Heart left ventricle (tissue), 16 donors: Measurements from ENCODE around the gene BMP5. TPM values are rescaled to one million over a fixed set of nuclear protein-coding genes. Genes with fewer than 3 reads are reported as not detected.

Experiments used
- ATAC-seq, 4 donors: fragments of 200-7000 bp; cut with Tn5 transposase; one replicate each; pipeline ENCODE4 v1.9.1; 2020 to 2022; ENCODE audit warnings: moderate library complexity in 4 of 4, mild to moderate bottlenecking in 3 of 4, moderate number of reproducible peaks in 1 of 4
- DNase-seq, 5 donors: peaks; one replicate each; pipeline ENCODE4 v3.0.0-alpha.2; 2020
- H3K27ac ChIP-seq, 12 donors: fragments of 200-600 bp; sonication (generic) in 4 of 12; one replicate each; pipeline versions ENCODE4 v1.5.0 to v1.8.0; 2016 to 2022; ENCODE audit warnings: mild to moderate bottlenecking in 2 of 12
- H3K27me3 ChIP-seq, 9 donors: fragments of 200-600 bp; sonication (generic) in 2 of 9; one replicate each; pipeline versions ENCODE4 v1.5.1 to v1.8.0; 2016 to 2022; ENCODE audit warnings: mild to moderate bottlenecking in 3 of 9
- H3K36me3 ChIP-seq, 9 donors: fragments of 200-600 bp; sonication (generic) in 2 of 9; one replicate each; pipeline versions ENCODE4 v1.5.0 to v1.8.0; 2018 to 2022; ENCODE audit warnings: mild to moderate bottlenecking in 2 of 9
- H3K4me1 ChIP-seq, 12 donors: fragments of 200-600 bp; sonication (generic) in 4 of 12; one replicate each; pipeline versions ENCODE4 v1.5.0 to v1.8.0; 2016 to 2022; ENCODE audit warnings: mild to moderate bottlenecking in 3 of 12
- H3K4me3 ChIP-seq, 12 donors: fragments of 200-600 bp; sonication (generic) in 4 of 12; one replicate each; pipeline versions ENCODE4 v1.5.0 to v1.8.0; 2017 to 2022; ENCODE audit warnings: mild to moderate bottlenecking in 9 of 12, moderate library complexity in 4 of 12
- H3K9me3 ChIP-seq, 12 donors: fragments of 200-600 bp; sonication (generic) in 4 of 12; one replicate each; pipeline versions ENCODE4 v1.5.0 to v1.8.0; 2016 to 2022; ENCODE audit warnings: mild to moderate bottlenecking in 1 of 12
- POLR2A ChIP-seq, 2 donors: fragments of 450-650 bp; IDR thresholded peaks; one replicate each; pipeline ENCODE4 v1.6.1; 2017; ENCODE audit warnings: antibody characterized with exemption in 2 of 2, mild to moderate bottlenecking in 2 of 2, moderate library complexity in 2 of 2
- whole genome bisulfite sequencing, 4 donors: extraction: QIAGEN DNeasy Blood & Tissue Kit in 2 of 4; methylation state at CpG; one replicate each; pipeline versions ENCODE4 v1.1.5 to v1.1.7; 2013 to 2018; 5-methylcytosine and 5-hydroxymethylcytosine counted together
- intact Hi-C, 10 donors: fragments of 100-400 bp; cut with DNase I; formaldehyde crosslinking; loops; one replicate each; pipeline versions ENCODE4 v1.11.1 to v1.14.2; 2022
- polyA plus RNA-seq, 2 donors: library from polyadenylated mRNA; stranded (reverse); fragments of 200-250 nt; gene quantifications; one replicate each; pipeline ENCODE4 v1.2.3, GENCODE V29; 2013
- total RNA-seq, 9 donors: library from RNA; depleted of rRNA in 2 of 9; stranded (reverse); fragments of >200 nt in 2 of 9; fragmentation: NEBNext Ultra II Directional in 3 of 9; extraction: Animal tissue kit (Norgen Biotek cat#: 25700) in 3 of 9; gene quantifications; one replicate each; pipeline versions ENCODE4 v1.1.0 to v1.2.4, GENCODE V29; 2016 to 2023
- TF ChIP-seq, protein P1 (sequence below), 12 donors: fragments of 200-600 bp; sonication (generic) in 4 of 12; IDR thresholded peaks; one replicate each; pipeline versions ENCODE4 v1.5.0 to v1.8.0; 2018 to 2022; ENCODE audit warnings: antibody characterized with exemption in 12 of 12, mild to moderate bottlenecking in 5 of 12
- donor health status: ischemic (EF 13 %, LVEDD 7.1; RV severe dilation, severe dysfunction).
- donor health status: healthy with polysubstance abuse.
- donor health status: DM: no; HTN: yes; CAD: no.
- donor health status: DM: no; HTN: no; CAD: no.
- donor health status: ischemic (EF 25% LVEDD 6.9; RV normal size, moderate dysfunction).
- donor health status: ischemic (EF 25% LVEDD 5.7; RV mildly dilated, moderate dysfunction).
- donor health status: healthy.
- donor health status: DM: yes; HTN: yes; CAD: no.
- donor health status: ischemic (EF 35%, LVEDD 5.7; RV mildly dilated, moderate dysfunction).
- donor health status: nonischemic (EF 11% LVEDD 7.7; RV severe dilation, severe dysfunction).
- donor health status: DM: yes; HTN: yes; CAD: no.
- donor health status: PGD.
- donor health status: ischemic (EF 29% LVEDD 5.4; RV normal size, mild dysfunction).
- donor health status: nonischemic (EF 23%, LVEDD 6.1; RV moderate dilation, normal function).

BMP5 gene
- total and polyA plus RNA-seq, 11 donors, result 0.86 to 5.8 (median 2.2) TPM

DNA sequence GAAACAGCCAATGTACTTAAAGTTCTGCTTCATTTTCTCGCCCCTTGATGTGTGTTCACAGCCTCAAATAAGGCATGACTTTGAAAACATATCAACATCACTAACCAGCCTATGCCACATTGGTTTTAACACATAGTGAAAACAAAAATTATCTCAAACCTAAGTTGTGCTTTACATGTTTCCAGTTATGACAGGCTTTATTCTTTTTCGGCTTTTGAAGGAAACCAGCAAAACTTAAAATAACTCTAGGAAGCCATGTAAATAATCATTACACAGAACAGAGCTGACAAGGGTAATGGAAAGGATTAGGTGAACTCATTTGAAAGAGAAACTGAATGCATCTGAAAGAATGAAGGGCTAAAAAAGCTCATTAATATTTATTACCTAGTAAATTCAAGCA lies 42.1 kb downstream of the BMP5 start:
- DNase-seq (no peak), ATAC-seq (no peak)
- H3K27me3 ChIP-seq, result no peaks in the 10 kb centered on the region
- no peaks in the 10 kb centered on the region for H3K4me1 ChIP-seq
- WGBS, 4 donors, result 49 to 58% (median 54%) methylated on average over 2 of the region's 2 CpGs
- intact Hi-C loops, result no loop called here
- no peak overlapping the region for H3K27ac ChIP-seq
- H3K36me3 ChIP-seq, result no peaks in the 10 kb centered on the region
- no peak overlapping the region for H3K4me3 ChIP-seq
- peaks cover 0 to 4% (median 0%) of the 10 kb centered on the region in 12 donors for H3K9me3 ChIP-seq
- TF ChIP-seq, protein P1, sequence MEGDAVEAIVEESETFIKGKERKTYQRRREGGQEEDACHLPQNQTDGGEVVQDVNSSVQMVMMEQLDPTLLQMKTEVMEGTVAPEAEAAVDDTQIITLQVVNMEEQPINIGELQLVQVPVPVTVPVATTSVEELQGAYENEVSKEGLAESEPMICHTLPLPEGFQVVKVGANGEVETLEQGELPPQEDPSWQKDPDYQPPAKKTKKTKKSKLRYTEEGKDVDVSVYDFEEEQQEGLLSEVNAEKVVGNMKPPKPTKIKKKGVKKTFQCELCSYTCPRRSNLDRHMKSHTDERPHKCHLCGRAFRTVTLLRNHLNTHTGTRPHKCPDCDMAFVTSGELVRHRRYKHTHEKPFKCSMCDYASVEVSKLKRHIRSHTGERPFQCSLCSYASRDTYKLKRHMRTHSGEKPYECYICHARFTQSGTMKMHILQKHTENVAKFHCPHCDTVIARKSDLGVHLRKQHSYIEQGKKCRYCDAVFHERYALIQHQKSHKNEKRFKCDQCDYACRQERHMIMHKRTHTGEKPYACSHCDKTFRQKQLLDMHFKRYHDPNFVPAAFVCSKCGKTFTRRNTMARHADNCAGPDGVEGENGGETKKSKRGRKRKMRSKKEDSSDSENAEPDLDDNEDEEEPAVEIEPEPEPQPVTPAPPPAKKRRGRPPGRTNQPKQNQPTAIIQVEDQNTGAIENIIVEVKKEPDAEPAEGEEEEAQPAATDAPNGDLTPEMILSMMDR (IDR thresholded peaks at IDR 0.05), result no peak
- TF ChIP-seq POLR2A (IDR thresholded peaks at IDR 0.05), result no peak

DNA sequence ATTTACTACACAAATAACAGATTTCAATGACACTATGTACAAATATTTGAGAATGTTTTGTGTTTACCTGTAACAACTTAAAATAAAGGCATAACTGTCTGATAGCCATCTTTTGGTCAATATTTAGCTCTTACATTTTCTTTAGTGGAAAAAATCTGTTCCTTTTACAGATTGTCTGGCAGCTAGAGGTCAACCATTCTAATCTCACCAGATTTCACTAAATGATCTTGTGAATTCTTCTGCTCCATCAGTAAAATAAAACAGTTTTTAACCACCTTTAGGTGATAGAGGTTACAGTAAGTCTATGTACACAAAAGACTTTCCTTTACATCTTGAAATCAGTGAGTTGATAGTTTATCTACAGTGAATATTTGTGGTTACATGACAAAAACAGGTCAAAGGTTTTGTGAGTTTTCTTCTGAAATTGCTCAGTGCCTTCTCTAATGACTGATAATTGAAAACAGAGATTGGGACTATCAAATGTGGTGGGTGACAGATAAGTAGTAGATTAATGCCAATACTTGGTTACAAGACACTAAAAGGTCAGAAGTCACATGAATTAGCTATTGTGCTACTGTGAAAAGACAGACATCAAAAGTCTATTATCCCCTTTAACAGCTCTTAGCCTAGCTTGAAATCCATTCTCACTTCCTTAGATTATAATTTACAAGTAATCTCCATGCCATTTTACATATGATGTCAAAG lies 47.4 kb downstream of the BMP5 start:
- intact Hi-C loops, result no loop called here
- Histone ChIP-seq H3K27ac (no peak overlapping the region), H3K4me3 (no peak overlapping the region), H3K27me3 (no peaks in the 10 kb centered on the region), H3K4me1 (peaks cover 0 to 15% (median 6%) of the 10 kb centered on the region in 12 donors), H3K9me3 (no peaks in the 10 kb centered on the region), H3K36me3 (no peaks in the 10 kb centered on the region)
- DNase-seq (no peak), ATAC-seq (no peak)
- TF ChIP-seq, protein P1 (IDR thresholded peaks at IDR 0.05), result no peak
- TF ChIP-seq POLR2A (IDR thresholded peaks at IDR 0.05), result no peak

DNA sequence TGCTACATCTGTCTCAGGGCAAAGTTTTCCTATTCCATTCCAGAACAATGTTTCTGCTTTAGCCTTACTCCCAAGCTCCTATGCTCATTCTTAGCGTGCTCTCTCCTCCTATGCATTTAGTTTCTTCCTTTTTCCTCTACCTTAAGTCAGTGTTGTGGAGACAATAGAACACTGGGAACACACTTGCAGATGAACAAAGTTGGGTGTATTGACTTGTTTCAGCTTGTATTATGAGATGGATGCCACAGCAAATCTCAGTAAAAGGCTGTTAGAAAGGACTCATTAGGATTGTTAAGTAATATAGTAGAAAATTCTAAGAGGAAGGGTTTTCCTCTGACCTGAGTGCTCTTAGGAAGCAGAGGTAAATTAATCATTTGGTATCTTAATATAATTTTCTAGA lies 48.4 kb downstream of the BMP5 start:
- H3K36me3 ChIP-seq, result no peaks in the 10 kb centered on the region
- no peaks in the 10 kb centered on the region for H3K27me3 ChIP-seq
- 53 to 65% (median 62%) methylated on average over 1 of the region's 1 CpG for WGBS, 4 donors
- H3K4me1 ChIP-seq, result peaks cover 0 to 15% (median 6%) of the 10 kb centered on the region in 12 donors
- no peak for DNase-seq
- TF ChIP-seq, protein P1 (IDR thresholded peaks at IDR 0.05), result no peak
- TF ChIP-seq POLR2A (IDR thresholded peaks at IDR 0.05), result no peak
- H3K4me3 ChIP-seq, result no peak overlapping the region
- ATAC-seq, result no peak
- no peak overlapping the region for H3K27ac ChIP-seq
- no peaks in the 10 kb centered on the region for H3K9me3 ChIP-seq
- intact Hi-C loops, result no loop called here

DNA sequence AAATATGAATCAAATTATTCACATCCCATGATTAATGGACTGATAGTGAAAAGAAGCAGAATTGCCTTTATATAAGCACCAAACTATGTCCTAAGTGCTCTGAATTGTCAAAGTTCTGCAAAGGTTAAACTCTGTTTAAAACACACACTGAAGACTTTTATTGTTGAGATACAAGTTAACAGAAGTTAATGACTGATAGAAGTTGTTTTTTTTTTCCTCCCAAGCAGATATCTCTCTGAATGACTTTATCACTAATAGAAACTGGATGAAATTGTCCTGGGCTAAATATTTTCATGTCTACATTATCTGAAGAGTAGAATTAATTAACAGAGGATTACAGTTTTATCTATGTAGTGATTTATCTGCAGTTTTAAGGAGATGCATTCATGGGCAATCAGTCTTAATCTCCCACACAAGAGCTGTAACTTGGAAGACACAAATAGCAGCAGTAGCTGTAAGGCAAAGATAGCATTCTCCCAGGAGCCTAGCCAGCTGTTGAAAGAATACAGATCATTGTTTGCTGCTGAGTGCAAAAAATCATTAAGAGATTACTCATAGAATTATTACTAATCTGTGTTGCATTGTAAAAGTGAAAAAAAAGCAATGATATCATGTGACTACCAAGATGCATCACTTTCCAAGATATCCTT lies 49.9 kb downstream of the BMP5 start:
- H3K9me3 ChIP-seq, result no peaks in the 10 kb centered on the region
- no peaks in the 10 kb centered on the region for H3K36me3 ChIP-seq
- peaks cover 0 to 15% (median 6%) of the 10 kb centered on the region in 12 donors for H3K4me1 ChIP-seq
- TF ChIP-seq, protein P1 (IDR thresholded peaks at IDR 0.05), result no peak
- no peak for TF ChIP-seq POLR2A (IDR thresholded peaks at IDR 0.05)
- no peaks in the 10 kb centered on the region for H3K27me3 ChIP-seq
- DNase-seq (peak in 2 of 5 donors; percentile 17 to 26), ATAC-seq (peak in 2 of 4 donors; percentile 51 to 92)
- intact Hi-C loops, result no loop called here
- no peak overlapping the region for H3K4me3 ChIP-seq
- no peak overlapping the region for H3K27ac ChIP-seq
